Measurements from ENCODE around the gene MFAP3L.
A peak's percentile ranks its signal among the peaks of the same experiment; 100 is the strongest.

Gene MFAP3L

DNA sequence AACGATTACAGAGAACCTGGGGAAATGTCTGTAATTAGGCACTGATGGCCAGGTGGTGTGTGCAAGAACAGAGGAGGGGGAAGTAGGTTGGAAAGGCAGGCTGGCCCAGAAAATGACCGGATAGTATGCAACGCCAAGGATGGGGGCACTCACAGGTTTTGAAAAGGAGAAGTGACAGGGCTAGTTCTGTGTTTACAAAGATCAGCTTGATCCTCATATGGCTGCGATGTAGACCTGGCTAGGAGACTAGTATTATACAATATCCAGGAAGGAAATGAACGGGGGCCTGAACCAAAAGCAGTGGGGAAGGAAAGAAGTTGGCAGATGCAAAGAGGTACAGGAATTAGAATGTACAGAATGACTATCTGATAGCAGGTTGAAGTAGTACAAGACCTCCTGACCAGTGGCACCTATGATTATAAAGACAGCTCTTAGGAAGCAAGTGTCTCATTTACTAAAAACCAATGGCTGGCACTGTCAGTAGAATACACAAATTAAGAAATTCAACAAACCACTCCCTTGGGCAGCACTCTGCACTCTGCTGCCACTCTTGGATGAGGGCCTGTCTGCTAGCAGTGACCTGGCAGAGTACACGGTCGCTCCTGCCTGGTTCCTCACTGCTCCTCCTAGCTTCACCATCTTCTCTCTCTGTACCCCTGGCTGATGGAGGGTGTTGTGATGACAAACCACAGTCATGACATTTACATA, 14.1 kb downstream of the MFAP3L start:
- in situ Hi-C loops (cut with HindIII; ENCODE audit: low pct_unique_long_range_greater_than_20kb, low sequenced_read_pairs), result no loop called here
- no peak for TF ChIP-seq JUND (IDR thresholded peaks at IDR 0.05; ENCODE audit: low read depth)
- no peak for DNase-seq (ENCODE audit: low read depth in 1 of 2, low spot score in 1 of 2)

- DNase-seq (ENCODE audit: low read depth in 1 of 2, low spot score in 1 of 2), result no peak
- in situ Hi-C loops (cut with HindIII; ENCODE audit: low pct_unique_long_range_greater_than_20kb, low sequenced_read_pairs), result no loop called here
- TF ChIP-seq JUND (IDR thresholded peaks at IDR 0.05; ENCODE audit: low read depth), result no peak
Measured at GRCh38 chr4:170009291-170009690, 16.9 kb downstream of the MFAP3L start.

- TF ChIP-seq JUND (IDR thresholded peaks at IDR 0.05; ENCODE audit: low read depth), result no peak
- in situ Hi-C loops (cut with HindIII; ENCODE audit: low pct_unique_long_range_greater_than_20kb, low sequenced_read_pairs), result no loop called here
- DNase-seq (ENCODE audit: low read depth in 1 of 2, low spot score in 1 of 2), result no peak
Measured at GRCh38 chr4:170008801-170009200, 17.4 kb downstream of the MFAP3L start.

DNA sequence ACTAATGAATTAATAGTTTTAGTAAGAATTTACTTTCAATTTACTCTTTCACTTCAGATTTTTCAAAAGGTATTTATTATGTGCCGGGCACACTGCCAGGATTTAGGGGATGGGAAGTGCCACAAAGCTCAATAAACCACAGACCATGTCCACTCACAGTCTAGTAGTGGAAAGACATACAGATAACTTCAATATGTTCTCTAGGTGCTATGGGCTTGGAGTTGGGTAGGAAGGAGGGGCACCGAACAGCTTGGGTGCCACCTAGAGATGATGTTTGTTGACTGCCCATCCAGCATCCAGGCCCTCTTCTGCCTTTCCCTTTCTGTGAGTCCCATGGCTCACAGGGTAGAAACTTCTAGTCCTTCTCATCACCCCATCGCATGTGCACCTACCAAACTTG, 17.8 kb downstream of the MFAP3L start:
- peak; percentile 16 to 46 for DNase-seq (ENCODE audit: low read depth in 1 of 2, low spot score in 1 of 2)
- no peak for TF ChIP-seq JUND (IDR thresholded peaks at IDR 0.05; ENCODE audit: low read depth)
- in situ Hi-C loops (cut with HindIII; ENCODE audit: low pct_unique_long_range_greater_than_20kb, low sequenced_read_pairs), result no loop called here

- no peak for TF ChIP-seq JUND (IDR thresholded peaks at IDR 0.05; ENCODE audit: low read depth)
- in situ Hi-C loops (cut with HindIII; ENCODE audit: low pct_unique_long_range_greater_than_20kb, low sequenced_read_pairs), result no loop called here
- DNase-seq (ENCODE audit: low read depth in 1 of 2, low spot score in 1 of 2), result no peak
Measured at GRCh38 chr4:170007113-170007512, 19.1 kb downstream of the MFAP3L start.

GRCh38 chr4:170005472-170005871, 20.7 kb downstream of the MFAP3L start:
- DNase-seq (ENCODE audit: low read depth in 1 of 2, low spot score in 1 of 2), result no peak
- in situ Hi-C loops (cut with HindIII; ENCODE audit: low pct_unique_long_range_greater_than_20kb, low sequenced_read_pairs), result no loop called here
- no peak for TF ChIP-seq JUND (IDR thresholded peaks at IDR 0.05; ENCODE audit: low read depth)

DNA sequence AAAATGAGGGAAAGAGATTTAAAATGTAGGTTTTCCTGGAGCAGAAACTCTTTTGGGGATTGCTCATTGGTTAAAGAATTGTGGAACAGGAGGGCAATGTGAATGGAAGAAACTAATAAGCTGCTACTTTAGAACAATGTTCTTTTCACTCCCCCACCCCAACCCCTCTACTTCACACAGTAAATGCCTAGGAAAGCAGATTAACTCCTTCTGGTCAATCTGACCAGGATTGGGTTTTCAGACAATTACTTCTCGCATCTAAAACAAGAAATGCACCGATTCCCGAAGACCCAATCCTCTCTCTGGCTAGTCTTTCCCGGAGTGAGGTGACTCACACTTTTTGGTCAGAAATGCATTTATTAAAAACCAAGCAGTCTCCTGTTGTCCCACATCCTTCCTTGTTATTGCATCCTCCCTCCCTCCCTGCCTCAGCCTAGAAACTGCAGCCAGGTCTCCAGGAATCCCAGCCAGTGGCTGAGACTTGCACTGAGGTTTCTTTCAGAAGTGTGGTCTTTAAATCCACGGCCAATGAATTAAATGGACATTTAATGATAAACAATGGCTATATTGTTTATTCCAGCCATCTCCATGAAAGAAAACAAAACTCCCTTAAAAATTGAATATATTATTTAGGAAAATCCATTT, 21.4 kb downstream of the MFAP3L start:
- in situ Hi-C loops (cut with HindIII; ENCODE audit: low pct_unique_long_range_greater_than_20kb, low sequenced_read_pairs), result no loop called here
- no peak for TF ChIP-seq JUND (IDR thresholded peaks at IDR 0.05; ENCODE audit: low read depth)
- DNase-seq (ENCODE audit: low read depth in 1 of 2, low spot score in 1 of 2), result no peak

GRCh38 chr4:170003071-170004070, 22.8 kb downstream of the MFAP3L start:
- in situ Hi-C loops (cut with HindIII; ENCODE audit: low pct_unique_long_range_greater_than_20kb, low sequenced_read_pairs), result no loop called here
- TF ChIP-seq JUND (IDR thresholded peaks at IDR 0.05; ENCODE audit: low read depth), result no peak
- no peak for DNase-seq (ENCODE audit: low read depth in 1 of 2, low spot score in 1 of 2)

DNA sequence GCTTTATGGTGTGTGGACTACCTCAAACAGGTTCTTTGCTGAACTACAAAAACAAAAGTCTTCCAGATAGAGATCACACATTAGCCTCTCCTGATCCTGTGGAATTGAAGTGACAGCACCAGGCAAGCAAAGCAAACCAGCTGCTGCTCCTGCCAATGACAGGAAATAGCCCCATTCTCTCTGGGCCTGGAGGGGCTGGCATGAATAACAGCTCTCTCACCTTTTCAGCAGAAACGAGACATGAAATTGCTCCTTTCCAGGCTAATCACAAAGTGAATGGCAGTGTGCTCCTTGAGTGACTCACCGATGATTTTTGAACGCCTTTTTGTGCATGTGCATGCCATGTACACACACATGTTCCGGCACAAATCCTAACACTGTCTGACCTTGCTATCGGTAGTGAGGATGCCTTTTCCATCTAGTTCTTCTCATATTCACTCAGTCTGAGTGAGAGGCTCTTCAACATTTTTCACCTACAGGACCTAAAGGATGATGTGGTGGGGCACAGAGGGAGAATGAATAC, 24.4 kb downstream of the MFAP3L start:
- DNase-seq (ENCODE audit: low read depth in 1 of 2, low spot score in 1 of 2), result no peak
- no peak for TF ChIP-seq JUND (IDR thresholded peaks at IDR 0.05; ENCODE audit: low read depth)
- in situ Hi-C loops (cut with HindIII; ENCODE audit: low pct_unique_long_range_greater_than_20kb, low sequenced_read_pairs), result no loop called here

GRCh38 chr4:170001011-170001744, 25.0 kb downstream of the MFAP3L start:
- in situ Hi-C loops (cut with HindIII; ENCODE audit: low pct_unique_long_range_greater_than_20kb, low sequenced_read_pairs), result no loop called here
- no peak for DNase-seq (ENCODE audit: low read depth in 1 of 2, low spot score in 1 of 2)
- TF ChIP-seq JUND (IDR thresholded peaks at IDR 0.05; ENCODE audit: low read depth), result no peak

GRCh38 chr4:169999923-170000322, 26.3 kb downstream of the MFAP3L start:
- no peak for TF ChIP-seq JUND (IDR thresholded peaks at IDR 0.05; ENCODE audit: low read depth)
- no peak for DNase-seq (ENCODE audit: low read depth in 1 of 2, low spot score in 1 of 2)
- in situ Hi-C loops (cut with HindIII; ENCODE audit: low pct_unique_long_range_greater_than_20kb, low sequenced_read_pairs), result no loop called here

- in situ Hi-C loops (cut with HindIII; ENCODE audit: low pct_unique_long_range_greater_than_20kb, low sequenced_read_pairs), result no loop called here
- DNase-seq (ENCODE audit: low read depth in 1 of 2, low spot score in 1 of 2), result no peak
Measured at GRCh38 chr4:169998981-169999380, 27.2 kb downstream of the MFAP3L start.

More at GRCh38 chr4:169998981-169999380, 27.2 kb downstream of the MFAP3L start:
- no peak for TF ChIP-seq JUND (IDR thresholded peaks at IDR 0.05; ENCODE audit: low read depth)
